ENCODE measurements around the gene JARID2.

Gene JARID2

DNA sequence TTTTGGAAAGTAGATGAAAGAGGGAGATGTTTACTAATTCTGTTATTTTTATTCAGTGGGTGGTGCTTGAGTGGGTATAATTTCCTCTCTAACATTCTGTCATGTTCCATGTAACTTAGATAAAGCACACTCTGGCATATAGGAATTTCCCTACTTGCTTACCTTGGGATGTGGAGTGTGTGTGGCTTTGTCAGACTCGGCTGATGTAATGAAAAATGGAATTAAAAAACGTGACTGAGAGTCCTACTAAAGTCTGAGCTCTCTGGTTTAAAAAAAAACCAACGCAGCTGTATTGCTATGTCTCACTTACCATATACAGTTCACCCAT is 98.3 kb downstream of the JARID2 start:
- no peak for DNase-seq
- Mint-ChIP-seq H3K4me1 (peaks cover 90% of the 10 kb centered on the region), H3K9me3 (no peaks in the 10 kb centered on the region), H3K27me3 (no peaks in the 10 kb centered on the region), H3K4me3 (peak overlapping the region; percentile 11), H3K36me3 (ENCODE audit: low read depth) (peaks cover 2% of the 10 kb centered on the region), H3K27ac (no peak overlapping the region)
- ATAC-seq = peak; percentile 16

GRCh38 chr6:15344831-15345230 is 99.0 kb downstream of the JARID2 start:
- Mint-ChIP-seq H3K4me3 (no peak overlapping the region), H3K27ac (no peak overlapping the region), H3K9me3 (no peaks in the 10 kb centered on the region), H3K27me3 (no peaks in the 10 kb centered on the region), H3K36me3 (ENCODE audit: low read depth) (peaks cover 2% of the 10 kb centered on the region), H3K4me1 (peaks cover 93% of the 10 kb centered on the region)
- DNase-seq (no peak), ATAC-seq (no peak)

- no peaks in the 10 kb centered on the region for H3K27me3 Mint-ChIP-seq
- DNase-seq = no peak
- peaks cover 5% of the 10 kb centered on the region for H3K36me3 Mint-ChIP-seq (ENCODE audit: low read depth)
- peak overlapping the region; percentile 20 for H3K4me3 Mint-ChIP-seq
- no peak overlapping the region for H3K27ac Mint-ChIP-seq
- peak; percentile 46 for ATAC-seq
- H3K9me3 Mint-ChIP-seq = no peaks in the 10 kb centered on the region
- H3K4me1 Mint-ChIP-seq = peaks cover 91% of the 10 kb centered on the region
Measured at GRCh38 chr6:15346315-15346714, 100.4 kb downstream of the JARID2 start.

GRCh38 chr6:15348528-15348927 is 102.7 kb downstream of the JARID2 start:
- ATAC-seq (no peak), DNase-seq (no peak)
- Mint-ChIP-seq H3K9me3 (no peaks in the 10 kb centered on the region), H3K27ac (no peak overlapping the region), H3K4me1 (peaks cover 90% of the 10 kb centered on the region), H3K36me3 (ENCODE audit: low read depth) (peaks cover 5% of the 10 kb centered on the region), H3K4me3 (no peak overlapping the region), H3K27me3 (no peaks in the 10 kb centered on the region)

- H3K9me3 Mint-ChIP-seq = no peaks in the 10 kb centered on the region
- H3K36me3 Mint-ChIP-seq (ENCODE audit: low read depth) = peaks cover 5% of the 10 kb centered on the region
- H3K4me3 Mint-ChIP-seq = no peak overlapping the region
- DNase-seq (no peak), ATAC-seq (no peak)
- H3K27me3 Mint-ChIP-seq = no peaks in the 10 kb centered on the region
- no peak overlapping the region for H3K27ac Mint-ChIP-seq
- H3K4me1 Mint-ChIP-seq = peaks cover 87% of the 10 kb centered on the region
Measured at GRCh38 chr6:15349379-15349778, 103.5 kb downstream of the JARID2 start.

GRCh38 chr6:15350386-15351083 is 104.7 kb downstream of the JARID2 start:
- no peaks in the 10 kb centered on the region for H3K9me3 Mint-ChIP-seq
- H3K4me3 Mint-ChIP-seq = no peak overlapping the region
- ATAC-seq (no peak), DNase-seq (no peak)
- H3K36me3 Mint-ChIP-seq (ENCODE audit: low read depth) = peaks cover 5% of the 10 kb centered on the region
- no peaks in the 10 kb centered on the region for H3K27me3 Mint-ChIP-seq
- H3K4me1 Mint-ChIP-seq = peaks cover 81% of the 10 kb centered on the region
- no peak overlapping the region for H3K27ac Mint-ChIP-seq

GRCh38 chr6:15351631-15352030 is 105.8 kb downstream of the JARID2 start:
- Mint-ChIP-seq H3K4me3 (no peak overlapping the region), H3K4me1 (peaks cover 79% of the 10 kb centered on the region), H3K27me3 (no peaks in the 10 kb centered on the region), H3K27ac (no peak overlapping the region), H3K36me3 (ENCODE audit: low read depth) (peaks cover 11% of the 10 kb centered on the region), H3K9me3 (no peaks in the 10 kb centered on the region)
- ATAC-seq (no peak), DNase-seq (no peak)

GRCh38 chr6:15352220-15352619 is 106.4 kb downstream of the JARID2 start:
- DNase-seq = no peak
- H3K27me3 Mint-ChIP-seq = no peaks in the 10 kb centered on the region
- no peak overlapping the region for H3K27ac Mint-ChIP-seq
- no peaks in the 10 kb centered on the region for H3K9me3 Mint-ChIP-seq
- no peak overlapping the region for H3K4me3 Mint-ChIP-seq
- H3K36me3 Mint-ChIP-seq (ENCODE audit: low read depth) = peaks cover 11% of the 10 kb centered on the region
- H3K4me1 Mint-ChIP-seq = peaks cover 77% of the 10 kb centered on the region
- no peak for ATAC-seq

DNA sequence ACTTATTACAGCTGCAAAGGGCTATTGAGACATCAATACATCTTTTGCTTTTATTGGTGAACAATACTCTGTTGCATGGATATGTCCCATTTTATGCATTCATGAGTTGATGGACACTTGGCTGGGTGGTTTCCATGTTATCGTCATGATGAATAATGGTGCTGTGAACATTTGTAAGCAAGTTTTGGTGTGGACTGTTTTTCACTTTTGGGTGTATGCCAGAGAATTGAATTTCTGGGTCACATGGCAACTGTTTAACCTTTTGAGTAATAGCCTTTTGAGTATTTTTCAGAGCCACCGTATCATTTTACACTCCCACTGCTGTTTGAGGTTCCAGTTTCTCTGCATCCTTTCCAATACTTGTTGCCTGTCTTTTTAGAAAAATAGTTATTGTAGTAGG is 107.0 kb downstream of the JARID2 start:
- ATAC-seq (no peak), DNase-seq (no peak)
- peaks cover 78% of the 10 kb centered on the region for H3K4me1 Mint-ChIP-seq
- no peak overlapping the region for H3K27ac Mint-ChIP-seq
- peaks cover 11% of the 10 kb centered on the region for H3K36me3 Mint-ChIP-seq (ENCODE audit: low read depth)
- H3K9me3 Mint-ChIP-seq = no peaks in the 10 kb centered on the region
- H3K4me3 Mint-ChIP-seq = no peak overlapping the region
- no peaks in the 10 kb centered on the region for H3K27me3 Mint-ChIP-seq

- H3K36me3 Mint-ChIP-seq (ENCODE audit: low read depth) = peaks cover 10% of the 10 kb centered on the region
- peaks cover 74% of the 10 kb centered on the region for H3K4me1 Mint-ChIP-seq
- H3K4me3 Mint-ChIP-seq = no peak overlapping the region
- ATAC-seq = no peak
- no peaks in the 10 kb centered on the region for H3K9me3 Mint-ChIP-seq
- no peak overlapping the region for H3K27ac Mint-ChIP-seq
- DNase-seq = no peak
- H3K27me3 Mint-ChIP-seq = no peaks in the 10 kb centered on the region
Measured at GRCh38 chr6:15355683-15356099, 109.8 kb downstream of the JARID2 start.

GRCh38 chr6:15356179-15356578 is 110.3 kb downstream of the JARID2 start:
- H3K27ac Mint-ChIP-seq = no peak overlapping the region
- H3K4me3 Mint-ChIP-seq = no peak overlapping the region
- no peaks in the 10 kb centered on the region for H3K9me3 Mint-ChIP-seq
- ATAC-seq (no peak), DNase-seq (no peak)
- peaks cover 10% of the 10 kb centered on the region for H3K36me3 Mint-ChIP-seq (ENCODE audit: low read depth)
- peaks cover 71% of the 10 kb centered on the region for H3K4me1 Mint-ChIP-seq
- no peaks in the 10 kb centered on the region for H3K27me3 Mint-ChIP-seq

DNA sequence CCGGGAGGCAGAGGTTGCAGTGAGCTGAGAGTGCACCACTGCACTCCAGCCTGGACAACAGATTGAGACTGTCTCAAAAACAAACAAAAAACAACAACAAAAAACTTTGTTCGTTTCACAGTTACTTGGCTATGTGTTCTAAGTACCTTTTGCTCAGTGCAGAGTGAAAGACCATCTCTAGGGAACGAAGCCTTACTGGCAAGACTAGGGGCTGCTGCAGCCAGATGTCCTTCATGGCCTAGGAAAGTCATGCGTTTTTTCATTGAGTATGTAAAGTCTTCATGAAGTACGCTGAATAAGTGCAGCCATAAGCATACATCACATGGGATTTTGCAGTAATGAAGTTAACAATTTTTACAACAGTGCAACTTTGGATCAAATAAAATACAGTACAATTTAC is 111.1 kb downstream of the JARID2 start:
- Mint-ChIP-seq H3K27me3 (no peaks in the 10 kb centered on the region), H3K4me3 (no peak overlapping the region), H3K27ac (no peak overlapping the region), H3K36me3 (ENCODE audit: low read depth) (peaks cover 10% of the 10 kb centered on the region), H3K4me1 (peaks cover 63% of the 10 kb centered on the region), H3K9me3 (no peaks in the 10 kb centered on the region)
- DNase-seq (no peak), ATAC-seq (no peak)

- no peak for DNase-seq
- peak overlapping the region; percentile 29 for H3K27ac Mint-ChIP-seq
Measured at GRCh38 chr6:15357782-15358181, 111.9 kb downstream of the JARID2 start.

GRCh38 chr6:15358579-15359327 is 112.9 kb downstream of the JARID2 start:
- Mint-ChIP-seq H3K27ac (peak overlapping the region; percentile 58), H3K36me3 (ENCODE audit: low read depth) (peaks cover 7% of the 10 kb centered on the region), H3K9me3 (no peaks in the 10 kb centered on the region), H3K27me3 (no peaks in the 10 kb centered on the region), H3K4me3 (no peak overlapping the region), H3K4me1 (peaks cover 46% of the 10 kb centered on the region)
- ATAC-seq (no peak), DNase-seq (no peak)

More at GRCh38 chr6:15357782-15358181, 111.9 kb downstream of the JARID2 start:
- Mint-ChIP-seq H3K36me3 (ENCODE audit: low read depth) (peaks cover 7% of the 10 kb centered on the region), H3K4me3 (no peak overlapping the region), H3K4me1 (peaks cover 55% of the 10 kb centered on the region), H3K9me3 (no peaks in the 10 kb centered on the region), H3K27me3 (no peaks in the 10 kb centered on the region)
- no peak for ATAC-seq

GRCh38 chr6:15359335-15359862 is 113.5 kb downstream of the JARID2 start:
- Mint-ChIP-seq H3K9me3 (no peaks in the 10 kb centered on the region), H3K36me3 (ENCODE audit: low read depth) (peaks cover 7% of the 10 kb centered on the region), H3K4me3 (no peak overlapping the region), H3K27me3 (no peaks in the 10 kb centered on the region), H3K4me1 (peaks cover 43% of the 10 kb centered on the region), H3K27ac (no peak overlapping the region)
- no peak for ATAC-seq
- no peak for DNase-seq

All from activated naive CD8-positive, alpha-beta T cell treated with anti-CD3 and anti-CD28 coated beads, Interleukin-2, amount 50 U/mL, for 24 hours (primary cell).